HEK293 (cell line): ENCODE results near the gene ATP8A2.

Experiments
- CTCF ChIA-PET: fragments of 350-600 bp; formaldehyde crosslinking; extraction: SDS; loops from one replicate; lab custom pipeline; 2021; ENCODE audit warnings: antibody characterized with exemption; lab: Yijun Ruan, JAX
- POLR2A ChIA-PET: fragments of 300-600 bp; formaldehyde crosslinking; extraction: SDS; loops from one replicate; lab custom pipeline; 2020; ENCODE audit warnings: antibody characterized with exemption, inconsistent platforms; lab: Yijun Ruan, JAX
- H3K27ac ChIP-seq: fragments of 200-500 bp; sonication (Bioruptor generic); 2 replicates; pipeline ENCODE4 v1.5.1; 2014; ENCODE audit warnings: low read depth, low read length, control low read depth, inconsistent platforms; ENCODE audit errors: extremely low read depth
- H3K36me3 ChIP-seq, 2 experiments: fragments of 200-500 bp in 1 of 2; sonication (Bioruptor generic) in 1 of 2; 1 replicate in 1 of 2; 2 replicates in 1 of 2; pipeline ENCODE4 v1.5.1; 2014 to 2017; ENCODE audit warnings: inconsistent platforms in 2 of 2, low read length in 2 of 2; ENCODE audit not compliant: control insufficient read depth in 2 of 2, insufficient read depth in 1 of 2
- H3K4me1 ChIP-seq: fragments of 200-500 bp; sonication (Bioruptor generic); 2 replicates; pipeline ENCODE4 v1.5.1; 2014; ENCODE audit warnings: mild to moderate bottlenecking, low read length, inconsistent platforms; ENCODE audit not compliant: control insufficient read depth, insufficient read depth
- H3K4me3 ChIP-seq: 2 replicates; pipeline ENCODE4 v1.5.1; 2011; ENCODE audit warnings: low read depth, mild to moderate bottlenecking, control low read depth, low read length, moderate library complexity
- H3K9me3 ChIP-seq: fragments of 200-500 bp; sonication (Bioruptor generic); 2 replicates; pipeline ENCODE4 v1.5.1; 2014; ENCODE audit warnings: low read depth, low read length, inconsistent platforms; ENCODE audit not compliant: control insufficient read depth, insufficient read depth
- CTCF ChIP-seq: fragments of 450-650 bp; formaldehyde crosslinking; IDR thresholded peaks from 2 replicates; pipeline ENCODE4 v1.5.1; 2016; ENCODE audit warnings: missing biosample characterization, missing genetic modification characterization
- ELK4 ChIP-seq: IDR thresholded peaks from 2 replicates; pipeline ENCODE4 v1.6.1; 2011; ENCODE audit warnings: mild to moderate bottlenecking, low read depth, low read length, borderline replicate concordance
- GFI1B ChIP-seq: fragments of 450-650 bp; formaldehyde crosslinking; IDR thresholded peaks from 2 replicates; pipeline ENCODE4 v1.5.1; 2016; ENCODE audit warnings: missing biosample characterization, missing genetic modification characterization
- KLF7 ChIP-seq: fragments of 450-650 bp; formaldehyde crosslinking; IDR thresholded peaks from 2 replicates; pipeline ENCODE4 v1.5.1; 2016; ENCODE audit warnings: missing biosample characterization, missing genetic modification characterization, borderline replicate concordance
- REPIN1 ChIP-seq: fragments of 450-650 bp; formaldehyde crosslinking; IDR thresholded peaks from 2 replicates; pipeline ENCODE4 v1.5.1; 2017; ENCODE audit warnings: missing biosample characterization, missing genetic modification characterization, low read depth
- TCF7L2 ChIP-seq: IDR thresholded peaks from 2 replicates; pipeline ENCODE4 v1.6.1; 2011; ENCODE audit warnings: low read depth, mild to moderate bottlenecking, inconsistent platforms, low read length, moderate library complexity, borderline replicate concordance
- ZFP69B ChIP-seq: fragments of 450-650 bp; formaldehyde crosslinking; IDR thresholded peaks from 2 replicates; pipeline ENCODE4 v1.5.1; 2016; ENCODE audit warnings: missing biosample characterization, missing genetic modification characterization
- ZNF10 ChIP-seq: fragments of 450-650 bp; formaldehyde crosslinking; IDR thresholded peaks from 2 replicates; pipeline ENCODE4 v1.5.1; 2017; ENCODE audit warnings: missing biosample characterization, missing genetic modification characterization
- ZNF157 ChIP-seq: fragments of 450-650 bp; formaldehyde crosslinking; IDR thresholded peaks from 2 replicates; pipeline ENCODE4 v1.5.1; 2016; ENCODE audit warnings: missing biosample characterization, missing genetic modification characterization
- ZNF174 ChIP-seq: fragments of 450-650 bp; formaldehyde crosslinking; IDR thresholded peaks from 2 replicates; pipeline ENCODE4 v1.5.0; 2017; ENCODE audit warnings: missing biosample characterization, mild to moderate bottlenecking, missing genetic modification characterization
- ZNF404 ChIP-seq: fragments of 450-650 bp; formaldehyde crosslinking; IDR thresholded peaks from 2 replicates; pipeline ENCODE4 v1.5.1; 2017; ENCODE audit warnings: missing biosample characterization, missing genetic modification characterization
- ZNF423 ChIP-seq: fragments of 450-650 bp; formaldehyde crosslinking; IDR thresholded peaks from 2 replicates; pipeline ENCODE4 v1.5.1; 2016; ENCODE audit warnings: missing biosample characterization, missing genetic modification characterization
- ZNF433 ChIP-seq: fragments of 450-650 bp; formaldehyde crosslinking; IDR thresholded peaks from 2 replicates; pipeline ENCODE4 v1.5.1; 2016; ENCODE audit warnings: missing biosample characterization, missing genetic modification characterization, low read depth
- ZNF449 ChIP-seq: fragments of 450-650 bp; formaldehyde crosslinking; IDR thresholded peaks from 2 replicates; pipeline ENCODE4 v1.5.1; 2017; ENCODE audit warnings: missing biosample characterization, mild to moderate bottlenecking, missing genetic modification characterization, moderate library complexity
- ZNF530 ChIP-seq: fragments of 450-650 bp; formaldehyde crosslinking; IDR thresholded peaks from 2 replicates; pipeline ENCODE4 v1.5.1; 2016; ENCODE audit warnings: low read depth, missing biosample characterization, missing genetic modification characterization
- ZNF544 ChIP-seq: fragments of 450-650 bp; formaldehyde crosslinking; IDR thresholded peaks from 2 replicates; pipeline ENCODE4 v1.5.0; 2017; ENCODE audit warnings: missing biosample characterization, missing genetic modification characterization
- ZNF555 ChIP-seq: fragments of 450-650 bp; formaldehyde crosslinking; conservative IDR thresholded peaks from 2 replicates; pipeline ENCODE4 v1.5.1; 2017; ENCODE audit warnings: missing biosample characterization, mild to moderate bottlenecking, missing genetic modification characterization, inconsistent platforms
- ZNF558 ChIP-seq: fragments of 450-650 bp; formaldehyde crosslinking; IDR thresholded peaks from 2 replicates; pipeline ENCODE4 v1.5.1; 2016; ENCODE audit warnings: missing biosample characterization, missing genetic modification characterization
- ZNF571 ChIP-seq: fragments of 450-650 bp; formaldehyde crosslinking; IDR thresholded peaks from 2 replicates; pipeline ENCODE4 v1.5.0; 2017; ENCODE audit warnings: missing biosample characterization, missing genetic modification characterization
- ZNF76 ChIP-seq: fragments of 450-650 bp; formaldehyde crosslinking; IDR thresholded peaks from 2 replicates; pipeline ENCODE4; 2016; ENCODE audit warnings: low read depth, missing biosample characterization, missing genetic modification characterization, borderline replicate concordance
- ZNF777 ChIP-seq: fragments of 450-650 bp; formaldehyde crosslinking; IDR thresholded peaks from 2 replicates; pipeline ENCODE4 v1.5.1; 2017; ENCODE audit warnings: missing biosample characterization, missing genetic modification characterization, borderline replicate concordance
- ZNF792 ChIP-seq: fragments of 450-650 bp; formaldehyde crosslinking; IDR thresholded peaks from 2 replicates; pipeline ENCODE4 v1.5.1; 2016; ENCODE audit warnings: missing biosample characterization, missing genetic modification characterization
- TF ChIP-seq, protein P1 (sequence below): fragments of 450-650 bp; formaldehyde crosslinking; IDR thresholded peaks from 2 replicates; pipeline ENCODE4 v1.5.1; 2016; ENCODE audit warnings: missing biosample characterization, missing genetic modification characterization, borderline replicate concordance
- TF ChIP-seq, protein P2 (sequence below): fragments of 450-650 bp; formaldehyde crosslinking; IDR thresholded peaks from 2 replicates; pipeline ENCODE4 v1.5.1; 2017; ENCODE audit warnings: missing biosample characterization, missing genetic modification characterization

Gene ATP8A2

GRCh38 chr13:25887962-25888655 is 516.3 kb downstream of the ATP8A2 start:
- Histone ChIP-seq H3K36me3 (no peaks in the 10 kb centered on the region), H3K27ac (no peak overlapping the region), H3K4me1 (peaks cover 3% of the 10 kb centered on the region; the same call in 1 of the 2 replicates), H3K9me3 (no peaks in the 10 kb centered on the region), H3K4me3 (no peak overlapping the region)
- TF ChIP-seq, protein P1, sequence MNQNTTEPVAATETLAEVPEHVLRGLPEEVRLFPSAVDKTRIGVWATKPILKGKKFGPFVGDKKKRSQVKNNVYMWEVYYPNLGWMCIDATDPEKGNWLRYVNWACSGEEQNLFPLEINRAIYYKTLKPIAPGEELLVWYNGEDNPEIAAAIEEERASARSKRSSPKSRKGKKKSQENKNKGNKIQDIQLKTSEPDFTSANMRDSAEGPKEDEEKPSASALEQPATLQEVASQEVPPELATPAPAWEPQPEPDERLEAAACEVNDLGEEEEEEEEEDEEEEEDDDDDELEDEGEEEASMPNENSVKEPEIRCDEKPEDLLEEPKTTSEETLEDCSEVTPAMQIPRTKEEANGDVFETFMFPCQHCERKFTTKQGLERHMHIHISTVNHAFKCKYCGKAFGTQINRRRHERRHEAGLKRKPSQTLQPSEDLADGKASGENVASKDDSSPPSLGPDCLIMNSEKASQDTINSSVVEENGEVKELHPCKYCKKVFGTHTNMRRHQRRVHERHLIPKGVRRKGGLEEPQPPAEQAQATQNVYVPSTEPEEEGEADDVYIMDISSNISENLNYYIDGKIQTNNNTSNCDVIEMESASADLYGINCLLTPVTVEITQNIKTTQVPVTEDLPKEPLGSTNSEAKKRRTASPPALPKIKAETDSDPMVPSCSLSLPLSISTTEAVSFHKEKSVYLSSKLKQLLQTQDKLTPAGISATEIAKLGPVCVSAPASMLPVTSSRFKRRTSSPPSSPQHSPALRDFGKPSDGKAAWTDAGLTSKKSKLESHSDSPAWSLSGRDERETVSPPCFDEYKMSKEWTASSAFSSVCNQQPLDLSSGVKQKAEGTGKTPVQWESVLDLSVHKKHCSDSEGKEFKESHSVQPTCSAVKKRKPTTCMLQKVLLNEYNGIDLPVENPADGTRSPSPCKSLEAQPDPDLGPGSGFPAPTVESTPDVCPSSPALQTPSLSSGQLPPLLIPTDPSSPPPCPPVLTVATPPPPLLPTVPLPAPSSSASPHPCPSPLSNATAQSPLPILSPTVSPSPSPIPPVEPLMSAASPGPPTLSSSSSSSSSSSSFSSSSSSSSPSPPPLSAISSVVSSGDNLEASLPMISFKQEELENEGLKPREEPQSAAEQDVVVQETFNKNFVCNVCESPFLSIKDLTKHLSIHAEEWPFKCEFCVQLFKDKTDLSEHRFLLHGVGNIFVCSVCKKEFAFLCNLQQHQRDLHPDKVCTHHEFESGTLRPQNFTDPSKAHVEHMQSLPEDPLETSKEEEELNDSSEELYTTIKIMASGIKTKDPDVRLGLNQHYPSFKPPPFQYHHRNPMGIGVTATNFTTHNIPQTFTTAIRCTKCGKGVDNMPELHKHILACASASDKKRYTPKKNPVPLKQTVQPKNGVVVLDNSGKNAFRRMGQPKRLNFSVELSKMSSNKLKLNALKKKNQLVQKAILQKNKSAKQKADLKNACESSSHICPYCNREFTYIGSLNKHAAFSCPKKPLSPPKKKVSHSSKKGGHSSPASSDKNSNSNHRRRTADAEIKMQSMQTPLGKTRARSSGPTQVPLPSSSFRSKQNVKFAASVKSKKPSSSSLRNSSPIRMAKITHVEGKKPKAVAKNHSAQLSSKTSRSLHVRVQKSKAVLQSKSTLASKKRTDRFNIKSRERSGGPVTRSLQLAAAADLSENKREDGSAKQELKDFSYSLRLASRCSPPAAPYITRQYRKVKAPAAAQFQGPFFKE (tag by site-specific recombination) = no peak
- TF ChIP-seq ZNF423 (tag by site-specific recombination) (no peak), KLF7 (tag by site-specific recombination) (no peak), ZNF404 (tag by site-specific recombination) (no peak), ZNF10 (no peak), TCF7L2 (no peak), ZFP69B (tag by site-specific recombination) (no peak), ZNF530 (no peak), CTCF (tag by site-specific recombination) (no peak), ZNF555 (tag by site-specific recombination) (no peak), ZNF544 (tag by site-specific recombination) (no peak)
- TF ChIP-seq, protein P2, sequence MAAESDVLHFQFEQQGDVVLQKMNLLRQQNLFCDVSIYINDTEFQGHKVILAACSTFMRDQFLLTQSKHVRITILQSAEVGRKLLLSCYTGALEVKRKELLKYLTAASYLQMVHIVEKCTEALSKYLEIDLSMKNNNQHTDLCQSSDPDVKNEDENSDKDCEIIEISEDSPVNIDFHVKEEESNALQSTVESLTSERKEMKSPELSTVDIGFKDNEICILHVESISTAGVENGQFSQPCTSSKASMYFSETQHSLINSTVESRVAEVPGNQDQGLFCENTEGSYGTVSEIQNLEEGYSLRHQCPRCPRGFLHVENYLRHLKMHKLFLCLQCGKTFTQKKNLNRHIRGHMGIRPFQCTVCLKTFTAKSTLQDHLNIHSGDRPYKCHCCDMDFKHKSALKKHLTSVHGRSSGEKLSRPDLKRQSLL (tag by site-specific recombination) = no peak
- CTCF ChIA-PET = no interaction called here
- POLR2A ChIA-PET = no interaction called here

DNA sequence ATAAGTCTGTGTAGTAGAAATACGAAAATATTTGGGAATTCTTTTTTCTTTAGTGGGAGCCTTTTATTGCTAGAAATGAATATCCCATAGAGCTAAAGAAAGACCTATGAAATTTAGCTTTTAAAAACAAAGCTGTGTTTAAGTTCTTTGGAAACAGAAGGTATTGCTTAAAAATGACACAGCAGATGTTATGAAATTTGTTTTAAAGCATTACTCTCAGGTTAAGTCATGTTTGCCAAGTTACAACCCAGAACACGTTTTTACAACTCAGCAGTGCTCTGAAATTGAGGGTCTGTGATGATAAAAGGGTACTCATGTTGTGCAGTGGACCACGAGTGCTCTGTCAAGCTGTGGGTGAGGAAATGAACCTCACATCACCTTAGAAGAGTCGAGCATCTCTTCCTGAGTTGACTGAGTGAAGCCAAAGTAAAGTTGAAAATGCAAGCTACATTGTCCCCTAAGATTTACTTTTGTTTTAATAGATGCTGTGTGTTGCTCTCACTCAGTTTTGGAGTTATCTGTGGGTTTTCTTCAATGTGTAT is 519.0 kb downstream of the ATP8A2 start:
- Histone ChIP-seq H3K27ac (no peak overlapping the region), H3K4me3 (no peak overlapping the region), H3K9me3 (no peaks in the 10 kb centered on the region), H3K4me1 (peaks cover 3% of the 10 kb centered on the region; the same call in 1 of the 2 replicates), H3K36me3 (no peaks in the 10 kb centered on the region)
- POLR2A ChIA-PET = no interaction called here
- CTCF ChIA-PET = no interaction called here
- no peak for TF ChIP-seq ZNF174 (tag by site-specific recombination)
- TF ChIP-seq ZNF157 (tag by site-specific recombination) = no peak
- TF ChIP-seq ZNF792 (tag by site-specific recombination) = no peak
- TF ChIP-seq ZNF571 (tag by site-specific recombination) = no peak
- TF ChIP-seq ZNF449 (tag by site-specific recombination) = no peak
- TF ChIP-seq ZNF777 (tag by site-specific recombination) = no peak
- no peak for TF ChIP-seq REPIN1 (tag by site-specific recombination)
- no peak for TF ChIP-seq ZNF433 (tag by site-specific recombination)
- TF ChIP-seq GFI1B (tag by site-specific recombination) = no peak
- no peak for TF ChIP-seq ZFP69B (tag by site-specific recombination)
- TF ChIP-seq ELK4 = no peak
- no peak for TF ChIP-seq ZNF558 (tag by site-specific recombination)
- TF ChIP-seq ZNF76 (tag by site-specific recombination) = no peak
